Caco-2 (cell line): ENCODE data around the gene UBXN2A. TPM values are rescaled to one million over a fixed set of nuclear protein-coding genes. Genes with fewer than 3 reads are reported as not detected.

Experiments
- BruUV-seq: library from RNA; stranded (reverse); fragments of 400-500 nt; replicated peaks from 2 replicates; lab custom pipeline; 2021; lab: Mats Ljungman, UMichigan
- CTCF ChIA-PET: fragments of 300-600 bp; sonication (Branson Sonifier 250); formaldehyde crosslinking; loops from one replicate; lab custom pipeline; 2022; ENCODE audit warnings: antibody characterized with exemption; lab: Charles Lee
- POLR2A ChIA-PET: fragments of 300-600 bp; sonication (Branson Sonifier 250); formaldehyde crosslinking; loops from one replicate; lab custom pipeline; 2022; ENCODE audit warnings: antibody characterized with exemption; lab: Charles Lee
- DNase-seq, 2 experiments: peaks; one replicate each; pipeline versions ENCODE4 v3.0.0 to v3.0.0-alpha.2; 2020 to 2022
- H3K27me3 ChIP-seq: replicated peaks from 2 replicates; pipeline ENCODE4 v1.6.0; 2011; ENCODE audit warnings: low read length; ENCODE audit not compliant: control insufficient read depth, insufficient read depth
- H3K36me3 ChIP-seq: 2 replicates; pipeline ENCODE4 v1.5.1; 2011; ENCODE audit warnings: low read length; ENCODE audit not compliant: control insufficient read depth, insufficient read depth
- H3K4me1 ChIP-seq: fragments of 250-450 bp; sonication (Bioruptor Pico); 2 replicates; pipeline ENCODE4 v1.5.1; 2020; ENCODE audit warnings: mild to moderate bottlenecking
- H3K4me3 ChIP-seq: 2 replicates; pipeline ENCODE4 v1.5.1; 2011; ENCODE audit warnings: low read depth, mild to moderate bottlenecking, control low read depth, low read length
- H3K9me3 ChIP-seq: fragments of 250-450 bp; sonication (Bioruptor Pico); 2 replicates; pipeline ENCODE4 v1.5.1; 2020; ENCODE audit warnings: mild to moderate bottlenecking, moderate library complexity
- H3K27ac Mint-ChIP-seq: one replicate; pipeline ENCODE4 v1.8.0; 2022; ENCODE audit warnings: mixed read lengths; ENCODE audit not compliant: unreplicated experiment
- H3K27me3 Mint-ChIP-seq: one replicate; pipeline ENCODE4 v1.8.0; 2022; ENCODE audit warnings: mixed read lengths; ENCODE audit not compliant: insufficient read depth, unreplicated experiment
- H3K36me3 Mint-ChIP-seq: one replicate; pipeline ENCODE4 v1.8.0; 2022; ENCODE audit warnings: mild to moderate bottlenecking, mixed read lengths; ENCODE audit not compliant: insufficient read depth, unreplicated experiment
- H3K4me1 Mint-ChIP-seq: one replicate; pipeline ENCODE4 v1.8.0; 2022; ENCODE audit warnings: low read depth, mixed read lengths; ENCODE audit not compliant: unreplicated experiment
- H3K4me3 Mint-ChIP-seq: one replicate; pipeline ENCODE4 v1.8.0; 2022; ENCODE audit warnings: mild to moderate bottlenecking, moderate library complexity, mixed read lengths; ENCODE audit not compliant: unreplicated experiment
- H3K9me3 Mint-ChIP-seq: one replicate; pipeline ENCODE4 v1.8.0; 2022; ENCODE audit warnings: mixed read lengths; ENCODE audit not compliant: unreplicated experiment
- CTCF ChIP-seq, 2 experiments: fragments of 200-600 bp in 1 of 2; IDR thresholded peaks; 1 replicate in 1 of 2; 2 replicates in 1 of 2; pipeline versions ENCODE4 v1.5.1 to v1.8.0; 2011 to 2022; ENCODE audit warnings: antibody characterized with exemption in 1 of 2, control low read depth in 1 of 2, inconsistent platforms in 1 of 2, low read depth in 1 of 2, low read length in 1 of 2, mild to moderate bottlenecking in 1 of 2, moderate library complexity in 1 of 2; ENCODE audit not compliant: insufficient read depth in 1 of 2, severe bottlenecking in 1 of 2, unreplicated experiment in 1 of 2
- intact Hi-C: fragments of 100-400 bp; cut with micrococcal nuclease; formaldehyde crosslinking; loops from one replicate; pipeline ENCODE4 v1.10.0; 2022; ENCODE audit not compliant: unreplicated experiment
- total RNA-seq: library from RNA; stranded (reverse); gene quantifications from 2 replicates; pipeline ENCODE4 v1.2.3, GENCODE V29; 2022

The UBXN2A gene
- total RNA-seq, 1 experiment from 2014 or later: 22.0 TPM

GRCh38 chr2:23940718-23941620 is 706 bp downstream of the UBXN2A start:
- ChIA-PET POLR2A (interaction anchor here (0.6 to 2.3 kb wide), 5 partner anchors 14 to 136 kb away, joined by 3 to 40 read pairs (median 4); partner anchors contain the start of genes ATAD2B, SF3B6 and WDCP), CTCF (interaction anchor here (0.7 to 1.2 kb wide), 5 partner anchors 14 to 852 kb away, joined by 3 to 7 read pairs (median 3); partner anchors contain the start of genes ATAD2B, CENPO and PTRHD1)
- peaks cover 18% of the 10 kb centered on the region for H3K4me1 Mint-ChIP-seq
- H3K36me3 Mint-ChIP-seq: peaks cover 21% of the 10 kb centered on the region
- no peak for TF ChIP-seq CTCF (IDR thresholded peaks at IDR 0.05; ENCODE audit: insufficient read depth in 1 of 2, low read depth in 1 of 2, low read length in 1 of 2, severe bottlenecking in 1 of 2, unreplicated experiment in 1 of 2)
- H3K27ac Mint-ChIP-seq: peak overlapping the region; percentile 36
- no peaks in the 10 kb centered on the region for H3K9me3 Mint-ChIP-seq
- Histone ChIP-seq H3K36me3 (no peaks in the 10 kb centered on the region), H3K4me3 (peak overlapping the region; percentile 56), H3K27me3 (no peaks in the 10 kb centered on the region), H3K4me1 (peaks cover 5% of the 10 kb centered on the region), H3K9me3 (no peaks in the 10 kb centered on the region)
- peak in 1 of 2 experiments; percentile 53 for DNase-seq
- BruUV-seq: TSS peak; percentile 72
- H3K27me3 Mint-ChIP-seq: no peaks in the 10 kb centered on the region
- intact Hi-C loops: loop anchor here (1.0 to 2.0 kb wide), 4 partner anchors 14 to 144 kb away; partner anchors contain the start of genes ATAD2B, SF3B6 and TP53I3
- H3K4me3 Mint-ChIP-seq: peak overlapping the region; percentile 76

DNA sequence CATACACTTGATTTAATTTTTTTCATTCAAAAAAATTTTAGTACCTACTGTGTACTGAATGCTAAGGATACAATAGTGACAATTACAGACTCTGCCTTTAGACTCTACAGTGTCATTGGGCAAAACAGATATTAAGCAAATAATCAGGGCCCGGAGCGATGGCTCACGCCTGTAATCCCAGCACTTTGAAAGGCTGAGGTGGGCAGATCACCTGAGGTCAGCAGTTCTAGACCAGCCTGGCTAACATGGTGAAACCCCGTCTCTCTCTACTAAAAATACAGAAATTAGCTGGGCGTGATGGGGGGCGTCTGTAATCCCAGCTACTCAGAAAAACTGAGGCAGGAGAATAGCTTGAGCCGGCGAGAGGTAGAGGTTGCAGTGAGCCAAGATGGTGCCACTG is 1.4 kb downstream of the UBXN2A start:
- ChIA-PET POLR2A (interaction anchor here (0.6 to 0.8 kb wide), 2 partner anchors 15 to 135 kb away, joined by 3 to 6 read pairs; partner anchors contain the start of gene ATAD2B), CTCF (interaction anchor here (1.2 kb wide), 1 partner anchor 14 kb away, joined by 3 read pairs; no protein-coding TSS in a partner anchor)
- Histone ChIP-seq H3K9me3 (no peaks in the 10 kb centered on the region), H3K27me3 (no peaks in the 10 kb centered on the region), H3K36me3 (no peaks in the 10 kb centered on the region), H3K4me1 (peaks cover 5% of the 10 kb centered on the region), H3K4me3 (peak overlapping the region; percentile 56)
- no peak for DNase-seq
- Mint-ChIP-seq H3K27me3 (no peaks in the 10 kb centered on the region), H3K9me3 (no peaks in the 10 kb centered on the region), H3K4me3 (peak overlapping the region; percentile 76), H3K4me1 (peaks cover 18% of the 10 kb centered on the region), H3K27ac (peak overlapping the region; percentile 36), H3K36me3 (peaks cover 21% of the 10 kb centered on the region)
- no TSS peak for BruUV-seq
- intact Hi-C loops: loop anchor here (2.0 kb wide), 2 partner anchors 51 to 143 kb away; partner anchors contain the start of gene TP53I3
- TF ChIP-seq CTCF (IDR thresholded peaks at IDR 0.05; ENCODE audit: insufficient read depth in 1 of 2, low read depth in 1 of 2, low read length in 1 of 2, severe bottlenecking in 1 of 2, unreplicated experiment in 1 of 2): no peak

DNA sequence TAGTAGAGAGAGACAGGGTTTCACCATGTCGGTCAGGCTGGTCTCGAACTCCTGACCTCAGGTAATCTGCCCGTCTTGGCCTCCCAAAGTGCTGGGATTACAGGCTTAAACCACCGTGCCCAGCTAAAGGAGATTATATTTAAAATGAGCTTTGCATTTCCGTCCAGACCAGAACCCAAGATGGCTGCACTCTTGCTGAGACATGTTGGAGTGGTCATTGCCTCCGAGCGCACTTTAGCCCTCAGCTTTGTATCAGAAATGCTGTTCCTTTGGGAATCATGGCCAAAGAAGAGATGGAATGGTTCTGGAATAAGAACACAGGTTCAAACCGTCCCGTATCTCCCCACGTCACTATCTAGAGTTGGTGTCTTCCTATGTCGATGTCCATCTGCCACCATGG is 3.4 kb downstream of the UBXN2A start:
- H3K4me1 ChIP-seq: peaks cover 5% of the 10 kb centered on the region
- no TSS peak for BruUV-seq
- Mint-ChIP-seq H3K4me1 (peaks cover 18% of the 10 kb centered on the region), H3K36me3 (peaks cover 21% of the 10 kb centered on the region), H3K4me3 (no peak overlapping the region), H3K9me3 (no peaks in the 10 kb centered on the region), H3K27me3 (no peaks in the 10 kb centered on the region), H3K27ac (no peak overlapping the region)
- intact Hi-C loops: no loop called here
- no peak for TF ChIP-seq CTCF (IDR thresholded peaks at IDR 0.05; ENCODE audit: insufficient read depth in 1 of 2, low read depth in 1 of 2, low read length in 1 of 2, severe bottlenecking in 1 of 2, unreplicated experiment in 1 of 2)
- no peak overlapping the region for H3K4me3 ChIP-seq
- no peaks in the 10 kb centered on the region for H3K36me3 ChIP-seq
- no peaks in the 10 kb centered on the region for H3K27me3 ChIP-seq
- DNase-seq: no peak
- ChIA-PET POLR2A (no interaction called here), CTCF (no interaction called here)
- H3K9me3 ChIP-seq: no peaks in the 10 kb centered on the region
